CD1c-positive myeloid dendritic cell (primary cell): Measurements from ENCODE around the gene MYOC.
"Not testable (repeated sequence)": the region's sequence is repeated elsewhere in the genome, so short reads cannot be mapped to it uniquely, and the experiment has no call there.

Experiments
- DNase-seq: peaks from one replicate; pipeline ENCODE4 v3.0.0-alpha.2; 2016; ENCODE audit errors: extremely low spot score

MYOC gene

DNA sequence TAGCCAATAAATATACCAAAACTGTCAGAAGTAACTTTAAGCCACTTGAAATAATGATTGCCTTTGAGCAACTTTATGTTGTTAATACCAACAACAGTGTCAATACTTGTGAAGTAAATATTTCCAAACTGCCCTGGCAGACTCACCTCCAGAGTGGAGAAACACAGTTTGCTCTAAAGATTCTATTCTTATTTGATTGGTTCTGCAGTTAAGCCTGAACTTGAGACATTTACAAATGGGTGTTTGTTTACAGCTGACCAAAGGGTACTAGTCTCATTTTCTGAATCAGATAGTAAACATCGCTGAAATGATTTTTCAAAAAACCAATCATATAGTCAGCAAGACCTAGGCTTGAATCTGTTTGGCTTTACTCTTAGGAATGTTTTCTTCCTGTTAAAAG is 1.3 kb upstream of the MYOC start:
- DNase-seq: no peak

- no peak for DNase-seq
These were observed 6.3 kb downstream of the MYOC start for GRCh38 chr1:171646249-171646560.

GRCh38 chr1:171645553-171646248 is 6.8 kb downstream of the MYOC start:
- no peak for DNase-seq

DNA sequence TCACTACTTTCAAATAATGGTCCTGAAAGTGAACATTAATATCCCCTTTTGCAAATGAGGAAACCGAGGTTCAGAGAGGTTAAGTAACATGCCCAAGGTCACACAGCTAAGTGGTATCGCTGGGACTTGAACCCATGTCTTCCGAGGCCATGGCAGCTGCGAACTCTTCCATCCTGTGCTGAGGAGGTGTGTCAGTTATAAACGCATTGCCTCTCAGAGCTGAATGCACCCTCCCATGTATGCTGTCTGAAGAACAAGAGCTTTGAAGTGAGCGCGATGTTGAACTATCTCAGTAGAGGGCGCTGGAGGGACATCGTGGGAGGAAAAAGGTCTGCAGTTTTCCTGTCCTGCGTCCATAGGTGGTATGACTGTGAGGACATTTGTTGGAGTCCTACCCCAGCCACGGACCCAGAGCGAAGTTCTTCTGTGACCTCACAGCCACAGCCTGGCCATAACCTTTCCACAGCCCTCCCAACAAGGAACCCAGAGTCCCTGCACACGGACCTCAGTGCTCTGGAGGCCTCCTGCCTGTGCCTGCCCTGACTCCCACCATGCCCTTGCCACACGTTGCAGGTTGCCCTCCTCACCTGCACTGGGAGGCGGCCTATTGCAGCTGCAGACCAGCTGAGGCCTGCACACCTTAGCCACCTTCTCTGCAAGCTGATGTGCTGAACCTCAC is 7.5 kb downstream of the MYOC start:
- peak; percentile 68 for DNase-seq

- no peak for DNase-seq
These were observed 9.3 kb downstream of the MYOC start for GRCh38 chr1:171643156-171643555.

DNA sequence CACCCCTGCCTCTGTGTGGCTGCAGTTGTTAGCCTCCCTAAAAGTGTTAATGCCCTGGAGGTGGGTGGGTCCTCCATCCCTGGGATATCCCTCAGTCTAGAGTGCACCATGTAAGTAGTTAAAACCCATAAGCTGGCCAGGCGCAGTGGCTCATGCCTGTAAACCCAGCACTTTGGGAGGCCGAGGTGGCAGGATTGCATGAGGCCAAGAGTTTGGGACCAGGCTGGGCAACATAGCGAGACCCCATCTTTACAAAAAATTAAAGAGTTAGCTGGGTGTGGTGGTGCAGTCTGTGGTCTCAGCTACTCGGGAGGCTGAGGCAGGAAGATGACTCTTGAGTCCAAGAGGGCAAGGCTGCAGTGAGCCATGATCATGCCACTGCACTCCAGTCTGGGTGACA is 10.3 kb downstream of the MYOC start:
- no peak for DNase-seq

- DNase-seq: no peak
These were observed 11.2 kb downstream of the MYOC start for GRCh38 chr1:171641076-171641864.

- no peak for DNase-seq
These were observed 12.3 kb downstream of the MYOC start for GRCh38 chr1:171640225-171640624.

DNA sequence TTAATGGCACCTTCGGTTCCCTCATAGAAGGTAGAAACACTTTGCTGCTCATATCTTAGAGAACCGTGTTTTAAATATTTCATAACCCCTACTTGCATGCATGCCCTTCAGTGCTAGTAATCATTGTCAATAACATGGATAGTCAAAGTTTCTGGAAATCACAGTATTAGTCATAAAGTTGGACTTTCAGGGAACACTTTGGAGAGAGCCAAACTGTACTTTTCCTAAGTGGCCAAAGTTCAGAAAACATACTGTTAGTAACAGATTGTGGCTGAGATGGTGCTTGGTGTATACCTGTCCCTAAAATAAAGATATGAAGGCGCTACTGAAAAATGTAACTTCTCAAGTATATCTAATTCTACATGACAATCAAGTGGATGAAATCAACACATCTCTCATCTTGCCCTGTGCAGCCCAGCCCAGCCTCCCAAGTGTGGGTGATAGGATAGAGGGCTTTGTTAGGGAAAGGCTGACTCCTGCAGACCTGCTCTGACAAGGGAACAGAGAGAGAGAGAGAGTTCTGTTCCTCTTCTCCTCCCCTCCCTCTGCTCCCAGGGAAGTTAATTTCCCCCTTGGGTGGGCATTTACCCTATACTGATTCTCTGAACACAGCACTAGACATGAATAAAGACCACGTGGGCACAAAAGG is 14.4 kb downstream of the MYOC start:
- no peak for DNase-seq

- no peak for DNase-seq
These were observed 16.3 kb downstream of the MYOC start for GRCh38 chr1:171636141-171636540.

- no peak for DNase-seq
These were observed 16.8 kb downstream of the MYOC start for GRCh38 chr1:171635661-171636060.

DNA sequence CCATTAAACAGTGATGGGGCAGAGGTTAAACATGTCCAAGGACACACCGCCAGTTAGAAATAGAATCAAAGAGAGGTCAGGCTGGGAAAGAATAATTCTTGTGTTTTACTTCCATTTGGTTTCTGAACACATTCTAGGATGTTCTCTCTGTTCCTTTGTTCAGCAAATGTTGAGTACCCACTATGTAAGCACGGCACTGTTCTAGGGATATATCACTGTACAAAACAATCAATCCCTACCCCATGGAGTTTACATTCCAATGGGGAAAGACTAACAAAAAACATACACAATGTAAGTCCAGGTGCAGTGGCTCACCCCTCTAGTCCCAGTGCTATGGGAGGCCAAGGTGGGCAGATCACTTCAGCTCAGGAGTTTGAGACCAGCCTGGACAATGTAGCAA is 24.3 kb downstream of the MYOC start:
- DNase-seq: no peak

- DNase-seq: no peak
These were observed 25.5 kb downstream of the MYOC start for GRCh38 chr1:171627020-171627419.

DNA sequence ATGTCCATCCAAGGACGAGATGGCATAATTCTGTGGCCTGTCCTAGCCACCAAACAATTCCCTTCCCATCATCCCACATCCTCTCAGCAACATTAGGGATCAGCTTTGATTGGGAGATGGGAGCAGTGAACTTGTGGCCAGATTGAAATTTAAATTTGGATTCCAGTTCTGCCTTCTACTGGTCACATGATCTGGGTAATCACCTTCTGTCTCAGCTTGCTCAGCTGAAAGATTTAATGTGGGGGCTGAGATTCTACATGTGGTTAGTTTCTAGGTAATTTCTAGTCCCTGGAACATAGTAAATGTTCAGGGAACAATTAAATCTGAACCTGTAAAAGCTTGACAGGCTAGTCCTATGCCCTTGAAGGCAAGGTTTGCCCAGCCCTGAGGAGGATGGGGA is 27.3 kb downstream of the MYOC start:
- DNase-seq: no peak

- no peak for DNase-seq
These were observed 28.7 kb downstream of the MYOC start for GRCh38 chr1:171623651-171624331.

DNA sequence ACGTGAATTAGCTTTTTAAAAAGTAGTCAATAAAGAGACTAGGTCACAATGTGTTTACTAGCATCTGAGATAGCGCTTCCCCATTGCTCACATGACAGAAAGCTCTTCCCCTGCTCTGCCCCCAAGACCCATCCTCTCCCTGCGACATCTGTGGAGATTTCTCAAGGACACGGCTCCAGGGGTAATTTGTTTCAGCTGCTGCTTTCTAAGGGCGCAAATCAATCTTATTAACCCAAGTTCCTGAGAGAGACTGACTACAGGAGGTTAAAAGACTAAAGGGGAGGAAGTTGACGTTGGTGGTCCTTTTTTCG is 30.4 kb downstream of the MYOC start, which contains the start of gene MYOCOS:
MYOCOS (plus strand) TSS at position 92 of the 311 bp plus-strand sequence. CDS start 1,641 bp downstream, outside the sequence.
- DNase-seq: no peak

- DNase-seq: no peak
These were observed 35.9 kb downstream of the MYOC start for GRCh38 chr1:171616586-171616985.

GRCh38 chr1:171615122-171615906 is 37.2 kb downstream of the MYOC start:
- not testable (repeated sequence) for DNase-seq

DNA sequence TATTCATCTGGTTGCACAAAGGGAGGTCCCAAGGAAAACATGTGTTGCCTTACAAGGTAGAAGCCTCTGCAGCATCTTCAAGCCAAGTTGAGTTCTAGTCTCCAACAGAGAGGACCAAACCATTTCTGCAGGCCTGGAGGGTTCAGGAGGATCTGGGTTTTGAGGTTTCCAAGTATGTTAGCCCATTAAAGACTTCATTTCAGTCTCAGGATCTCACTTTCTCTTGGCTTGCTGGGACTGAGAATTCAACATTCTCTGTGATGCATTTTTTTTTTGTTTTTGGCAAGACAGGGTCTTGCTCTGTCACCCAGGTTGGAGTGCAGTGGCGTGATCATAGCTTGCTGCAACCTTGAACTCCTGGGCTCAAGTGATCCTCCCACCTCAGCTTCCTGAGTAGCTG is 39.2 kb downstream of the MYOC start:
- DNase-seq: no peak

DNA sequence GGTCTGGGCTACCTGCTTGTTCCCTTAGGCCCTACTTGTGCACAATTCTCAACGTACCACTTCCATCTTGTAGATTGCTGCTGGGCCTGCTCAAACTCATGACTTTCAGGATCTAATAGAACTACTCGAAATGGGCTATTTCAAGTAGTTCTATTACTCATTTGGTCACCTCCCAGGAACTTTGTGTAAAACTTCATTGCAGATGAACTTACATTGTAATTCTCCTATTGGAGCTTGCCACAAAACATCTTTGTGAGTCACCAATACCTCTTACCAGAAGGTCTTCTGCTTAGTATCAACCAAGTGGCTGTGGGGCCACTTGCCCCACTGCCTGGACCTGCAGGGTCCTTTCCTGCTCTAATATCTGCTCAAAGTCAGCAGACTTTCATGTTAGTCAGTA is 41.2 kb downstream of the MYOC start:
- no peak for DNase-seq

DNA sequence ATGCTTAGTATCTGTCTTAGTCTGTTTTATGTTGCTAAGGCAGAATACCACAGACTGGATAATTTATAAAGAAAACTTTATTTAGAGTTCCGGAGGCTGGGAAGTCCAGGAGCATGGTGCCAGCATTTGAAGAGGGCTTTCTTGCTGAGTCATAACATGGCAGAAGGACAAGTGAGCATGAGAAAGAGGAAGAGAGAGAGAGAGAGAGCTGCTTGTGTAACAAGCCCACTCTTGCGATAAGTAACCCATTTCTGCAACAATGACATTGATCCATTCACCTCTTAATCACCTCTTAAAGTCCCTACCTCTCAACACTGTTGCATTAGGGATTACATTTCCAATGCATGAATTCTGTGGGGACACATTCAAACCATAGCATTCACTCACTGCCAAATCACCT is 42.1 kb downstream of the MYOC start:
- DNase-seq: no peak
